ENCODE measurements around the gene OR5B3. TPM values are rescaled to one million over a fixed set of nuclear protein-coding genes. Genes with fewer than 3 reads are reported as not detected.
"Not testable (repeated sequence)": the region's sequence is repeated elsewhere in the genome, so short reads cannot be mapped to it uniquely, and the experiment has no call there.

OR5B3 gene
- not detected for total RNA-seq

DNA sequence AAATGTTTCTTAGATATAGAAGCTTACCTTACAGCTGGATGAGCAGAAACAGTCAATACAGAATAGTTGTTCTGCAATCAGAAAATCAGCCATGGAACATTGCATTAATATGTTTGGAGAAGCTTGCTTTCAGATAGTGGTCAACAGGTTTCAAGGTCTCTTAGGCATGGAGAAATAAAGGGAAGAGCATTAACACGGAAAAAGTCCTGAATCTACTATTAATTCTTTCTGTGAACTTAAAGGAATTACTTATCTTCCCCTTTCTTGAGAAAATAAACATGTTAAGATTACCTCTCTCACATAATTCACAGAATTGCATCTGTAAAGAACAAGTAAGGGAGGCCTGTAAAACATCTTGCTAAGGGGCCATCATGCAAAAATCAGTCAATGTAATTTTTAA, at the start of gene OR5B3:
TSS of gene OR5B3 (minus strand) at position 101 of the 400 bp plus-strand sequence. CDS start 3,465 bp downstream, outside the sequence.
- Mint-ChIP-seq H3K27me3 (peaks cover 3% of the 10 kb centered on the region), H3K9me3 (ENCODE audit: low read depth) (peaks cover 11% of the 10 kb centered on the region), H3K27ac (no peak within 1 kb of the TSS), H3K4me1 (no peaks in the 10 kb centered on the region), H3K4me3 (no peak within 1 kb of the TSS), H3K36me3 (peaks cover 1% of the 10 kb centered on the region)
- DNase-seq (no peak), ATAC-seq (no peak)
- CTCF ChIA-PET: no interaction called here

- no peak for DNase-seq
- H3K27ac Mint-ChIP-seq: no peak overlapping the region
- H3K9me3 Mint-ChIP-seq (ENCODE audit: low read depth): no peaks in the 10 kb centered on the region
- CTCF ChIA-PET: no interaction called here
- ATAC-seq: no peak
- H3K4me1 Mint-ChIP-seq: no peaks in the 10 kb centered on the region
- no peak overlapping the region for H3K4me3 Mint-ChIP-seq
- peaks cover 3% of the 10 kb centered on the region for H3K27me3 Mint-ChIP-seq
- no peaks in the 10 kb centered on the region for H3K36me3 Mint-ChIP-seq
These were observed 44.9 kb upstream of the OR5B3 start for GRCh38 chr11:58451585-58451984.

GRCh38 chr11:58446294-58446693, 39.6 kb upstream of the OR5B3 start:
- H3K27me3 Mint-ChIP-seq: no peaks in the 10 kb centered on the region
- no peaks in the 10 kb centered on the region for H3K4me1 Mint-ChIP-seq
- ATAC-seq (no peak), DNase-seq (no peak)
- H3K9me3 Mint-ChIP-seq (ENCODE audit: low read depth): no peaks in the 10 kb centered on the region
- no peaks in the 10 kb centered on the region for H3K36me3 Mint-ChIP-seq
- no peak overlapping the region for H3K4me3 Mint-ChIP-seq
- H3K27ac Mint-ChIP-seq: no peak overlapping the region
- CTCF ChIA-PET: no interaction called here

GRCh38 chr11:58444300-58444699, 37.6 kb upstream of the OR5B3 start:
- ATAC-seq (no peak), DNase-seq (no peak)
- no peaks in the 10 kb centered on the region for H3K4me1 Mint-ChIP-seq
- no peak overlapping the region for H3K27ac Mint-ChIP-seq
- no peaks in the 10 kb centered on the region for H3K36me3 Mint-ChIP-seq
- no peaks in the 10 kb centered on the region for H3K9me3 Mint-ChIP-seq (ENCODE audit: low read depth)
- no peak overlapping the region for H3K4me3 Mint-ChIP-seq
- CTCF ChIA-PET: no interaction called here
- no peaks in the 10 kb centered on the region for H3K27me3 Mint-ChIP-seq

DNA sequence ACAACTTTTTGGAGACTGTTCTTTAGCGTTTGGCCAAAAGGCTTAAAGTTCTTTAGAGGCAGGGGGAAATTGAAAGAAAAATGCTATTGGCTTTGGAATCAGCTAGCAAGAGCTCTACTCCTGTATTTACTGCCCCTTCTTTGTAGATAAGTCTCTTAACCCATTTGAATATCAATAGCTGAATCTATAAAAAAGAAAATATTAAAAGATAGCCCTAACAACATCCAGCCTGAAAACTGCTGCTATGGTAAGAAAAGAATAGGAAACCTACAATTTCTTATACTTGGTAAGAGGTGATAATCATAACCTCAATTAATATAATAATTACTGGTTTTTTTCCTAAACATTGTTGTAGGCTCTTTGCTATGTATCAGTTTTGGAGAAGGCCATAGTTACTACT, 35.5 kb upstream of the OR5B3 start, which contains the start of gene OR5B12:
TSS of gene OR5B12 (minus strand) at position 101 of the 400 bp plus-strand sequence. CDS start 2,085 bp downstream, outside the sequence.
- no peaks in the 10 kb centered on the region for H3K27me3 Mint-ChIP-seq
- H3K4me1 Mint-ChIP-seq: no peaks in the 10 kb centered on the region
- DNase-seq (no peak), ATAC-seq (no peak)
- H3K9me3 Mint-ChIP-seq (ENCODE audit: low read depth): no peaks in the 10 kb centered on the region
- no peaks in the 10 kb centered on the region for H3K36me3 Mint-ChIP-seq
- no peak within 1 kb of the TSS for H3K27ac Mint-ChIP-seq
- CTCF ChIA-PET: no interaction called here
- H3K4me3 Mint-ChIP-seq: no peak within 1 kb of the TSS

DNA sequence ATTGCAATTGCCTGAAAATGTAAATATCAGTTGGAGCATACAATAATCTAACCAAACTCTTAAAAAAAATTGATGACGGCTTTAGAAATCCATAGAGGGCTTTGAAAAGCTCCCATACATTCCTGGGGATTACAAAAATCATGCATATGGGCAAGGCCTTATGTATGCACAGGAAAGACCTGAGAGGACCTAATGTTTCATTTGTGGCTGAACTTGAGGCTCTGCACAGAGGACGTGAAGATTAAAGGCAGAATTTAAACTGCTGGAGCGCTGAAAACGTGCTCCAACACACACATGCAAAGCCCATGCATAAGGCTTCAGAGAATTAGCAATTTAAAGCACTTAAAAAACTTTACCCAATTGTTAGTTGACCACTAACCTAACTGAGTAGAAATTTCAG, 31.8 kb upstream of the OR5B3 start:
- H3K36me3 Mint-ChIP-seq: no peaks in the 10 kb centered on the region
- CTCF ChIA-PET: no interaction called here
- no peaks in the 10 kb centered on the region for H3K4me1 Mint-ChIP-seq
- no peaks in the 10 kb centered on the region for H3K9me3 Mint-ChIP-seq (ENCODE audit: low read depth)
- ATAC-seq (no peak), DNase-seq (no peak)
- H3K27me3 Mint-ChIP-seq: no peaks in the 10 kb centered on the region
- H3K27ac Mint-ChIP-seq: no peak overlapping the region
- H3K4me3 Mint-ChIP-seq: no peak overlapping the region

DNA sequence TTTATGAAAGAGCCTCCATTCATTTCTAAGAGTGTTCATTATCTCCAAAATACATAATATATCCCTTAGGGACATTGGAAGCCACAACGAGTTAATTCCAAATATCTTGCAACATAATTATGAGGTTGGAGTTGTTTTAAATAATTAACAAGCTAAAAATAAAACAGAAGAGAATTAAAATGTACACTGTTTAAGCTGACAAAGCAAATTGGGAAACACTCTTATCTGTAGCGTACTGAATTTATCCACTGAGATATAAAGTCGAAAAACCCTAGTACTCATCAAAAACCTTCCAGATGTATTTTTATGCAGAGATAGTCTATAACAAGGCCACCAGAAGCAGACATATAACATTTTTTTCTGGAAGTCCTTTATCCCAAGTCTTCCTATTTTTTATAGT, 27.5 kb upstream of the OR5B3 start:
- Mint-ChIP-seq H3K27ac (no peak overlapping the region), H3K4me3 (no peak overlapping the region), H3K36me3 (no peaks in the 10 kb centered on the region), H3K9me3 (ENCODE audit: low read depth) (no peaks in the 10 kb centered on the region), H3K27me3 (peaks cover 3% of the 10 kb centered on the region), H3K4me1 (no peaks in the 10 kb centered on the region)
- DNase-seq (no peak), ATAC-seq (no peak)
- CTCF ChIA-PET: no interaction called here

DNA sequence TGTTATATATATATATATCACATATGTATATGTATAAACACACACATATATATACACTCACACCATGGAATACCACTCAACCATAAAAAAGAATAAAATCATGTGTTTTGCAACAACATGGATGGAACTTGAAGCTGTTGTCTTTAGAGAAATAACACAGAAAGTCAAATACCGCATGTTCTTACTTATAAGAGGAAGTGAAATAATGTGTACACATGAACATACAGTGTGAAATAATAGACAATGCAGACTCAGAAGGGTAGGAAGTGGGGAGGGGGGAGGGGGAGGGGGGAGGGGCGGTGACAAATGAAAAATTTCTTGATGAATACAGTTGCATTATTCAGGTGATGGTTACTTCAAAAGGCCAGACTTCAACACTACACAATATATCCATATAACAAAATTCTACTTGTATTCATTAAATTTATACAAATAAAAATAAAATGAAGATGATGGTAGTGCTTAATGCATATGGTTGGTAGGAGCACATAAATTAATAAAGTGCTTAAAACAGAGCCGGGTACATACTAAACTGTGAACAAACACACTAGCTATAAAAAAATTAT, 27.0 kb upstream of the OR5B3 start:
- H3K27ac Mint-ChIP-seq: no peak overlapping the region
- H3K4me3 Mint-ChIP-seq: no peak overlapping the region
- CTCF ChIA-PET: no interaction called here

DNA sequence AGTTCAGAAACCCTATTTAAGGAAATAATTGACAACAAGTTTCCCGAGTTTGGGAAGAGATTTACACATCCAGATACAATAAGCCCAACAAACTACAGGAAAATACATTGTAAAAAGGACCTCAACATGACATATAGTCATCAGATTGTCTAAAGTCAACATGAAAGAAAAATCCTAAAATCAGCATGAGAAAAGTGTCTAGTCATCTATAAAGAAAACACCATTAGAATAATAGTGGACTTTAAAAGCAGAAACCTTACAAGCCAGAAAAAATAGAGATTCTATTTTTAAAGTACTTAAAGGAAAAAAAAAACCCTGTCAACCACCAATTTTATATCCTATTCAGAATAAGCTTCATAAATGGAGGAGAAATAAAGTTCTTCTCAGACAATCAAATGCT, 22.6 kb upstream of the OR5B3 start:
- H3K27ac Mint-ChIP-seq: no peak overlapping the region
- peaks cover 5% of the 10 kb centered on the region for H3K27me3 Mint-ChIP-seq
- no peaks in the 10 kb centered on the region for H3K4me1 Mint-ChIP-seq

More for the DNA sequence above, 27.0 kb upstream of the OR5B3 start:
- no peak for ATAC-seq
- Mint-ChIP-seq H3K4me1 (no peaks in the 10 kb centered on the region), H3K36me3 (no peaks in the 10 kb centered on the region), H3K9me3 (ENCODE audit: low read depth) (no peaks in the 10 kb centered on the region), H3K27me3 (peaks cover 3% of the 10 kb centered on the region)
- DNase-seq: no peak

DNA sequence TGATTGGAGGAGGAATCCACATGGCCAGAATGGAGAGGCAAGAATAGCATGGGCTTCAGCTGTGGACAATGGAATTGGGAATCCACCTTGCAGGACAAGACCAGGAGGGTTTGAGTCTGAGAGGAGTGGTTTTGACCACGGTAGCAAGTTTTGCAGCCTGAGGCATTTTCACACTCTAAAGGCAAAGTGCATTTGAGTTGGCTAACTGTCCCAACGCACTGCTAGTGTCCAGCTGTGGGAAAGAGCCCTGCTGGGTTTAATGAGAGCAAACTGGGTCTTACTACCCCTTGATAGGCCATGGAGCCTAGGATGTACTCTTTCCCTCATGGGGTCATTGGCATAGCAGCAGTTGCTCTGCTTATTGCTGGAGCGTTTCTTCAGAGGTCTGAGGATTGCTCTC, 21.3 kb upstream of the OR5B3 start, which contains the start of gene OR5B2:
TSS of gene OR5B2 (minus strand) at position 101 of the 400 bp plus-strand sequence. CDS start 4,860 bp downstream, outside the sequence.
- no peak for DNase-seq

More for the DNA sequence above, 22.6 kb upstream of the OR5B3 start:
- Mint-ChIP-seq H3K4me3 (no peak overlapping the region), H3K36me3 (no peaks in the 10 kb centered on the region), H3K9me3 (ENCODE audit: low read depth) (no peaks in the 10 kb centered on the region)
- ATAC-seq (no peak), DNase-seq (no peak)
- CTCF ChIA-PET: no interaction called here

GRCh38 chr11:58399622-58400021, 7.1 kb downstream of the OR5B3 start:
- H3K4me3 Mint-ChIP-seq; H3K9me3 Mint-ChIP-seq (ENCODE audit: low read depth); H3K27ac Mint-ChIP-seq; H3K27me3 Mint-ChIP-seq; DNase-seq; ATAC-seq; CTCF ChIA-PET; H3K4me1 Mint-ChIP-seq; H3K36me3 Mint-ChIP-seq: not testable (repeated sequence)

More for the DNA sequence above, 21.3 kb upstream of the OR5B3 start, which contains the start of gene OR5B2:
- Mint-ChIP-seq H3K36me3 (no peaks in the 10 kb centered on the region), H3K4me1 (no peaks in the 10 kb centered on the region), H3K4me3 (no peak within 1 kb of the TSS), H3K9me3 (ENCODE audit: low read depth) (no peaks in the 10 kb centered on the region), H3K27ac (no peak within 1 kb of the TSS), H3K27me3 (peaks cover 6% of the 10 kb centered on the region)
- ATAC-seq: no peak
- CTCF ChIA-PET: no interaction called here

- Mint-ChIP-seq H3K9me3 (ENCODE audit: low read depth) (peaks cover 10% of the 10 kb centered on the region), H3K27me3 (no peaks in the 10 kb centered on the region), H3K4me1 (no peaks in the 10 kb centered on the region), H3K36me3 (no peaks in the 10 kb centered on the region), H3K4me3 (no peak overlapping the region), H3K27ac (no peak overlapping the region)
- CTCF ChIA-PET: no interaction called here
- no peak for ATAC-seq
- no peak for DNase-seq
These were observed 11.1 kb downstream of the OR5B3 start for GRCh38 chr11:58395581-58395980.

DNA sequence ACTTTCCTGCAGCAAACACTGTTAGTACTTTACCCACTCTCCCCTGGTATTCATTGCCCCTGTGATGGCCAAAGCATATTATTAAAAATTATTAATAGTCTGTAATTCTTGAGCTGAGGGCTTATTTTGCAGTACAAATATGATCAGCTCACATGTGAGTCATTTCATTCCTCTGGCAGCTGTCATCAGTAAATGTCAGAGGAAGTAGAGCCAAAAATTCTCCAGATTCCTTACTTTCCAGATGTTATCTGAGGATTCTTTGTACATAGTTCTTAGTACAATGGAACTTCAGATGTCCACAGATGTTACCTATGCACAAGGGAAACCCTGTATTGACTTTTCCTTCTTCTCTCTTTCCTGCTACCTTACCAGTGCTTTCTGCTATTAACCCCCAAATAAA, 12.5 kb downstream of the OR5B3 start:
- DNase-seq (no peak), ATAC-seq (no peak)
- Mint-ChIP-seq H3K9me3 (ENCODE audit: low read depth) (peaks cover 10% of the 10 kb centered on the region), H3K36me3 (no peaks in the 10 kb centered on the region), H3K4me3 (no peak overlapping the region), H3K4me1 (no peaks in the 10 kb centered on the region), H3K27me3 (no peaks in the 10 kb centered on the region), H3K27ac (no peak overlapping the region)
- CTCF ChIA-PET: no interaction called here

DNA sequence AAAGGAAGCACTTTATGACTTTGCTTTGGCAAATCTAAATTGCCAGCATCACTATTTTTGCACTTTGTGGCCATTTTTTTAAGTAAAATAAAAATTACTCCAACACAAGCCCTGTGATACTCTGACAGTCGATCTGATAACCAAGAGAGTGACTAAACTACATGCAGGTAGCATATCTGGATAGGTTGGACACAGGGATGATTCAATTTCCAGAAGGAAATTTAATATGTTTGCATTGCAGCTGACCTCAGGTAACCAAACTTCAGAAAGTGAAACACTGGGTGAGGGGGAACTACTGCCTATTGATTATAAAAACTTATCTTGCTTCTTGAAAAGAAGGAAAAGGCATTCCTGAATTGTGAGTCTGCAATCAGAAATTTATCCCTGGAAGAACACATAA, 13.9 kb downstream of the OR5B3 start:
- H3K27me3 Mint-ChIP-seq: no peaks in the 10 kb centered on the region
- H3K4me3 Mint-ChIP-seq: no peak overlapping the region
- no peak for DNase-seq
- H3K27ac Mint-ChIP-seq: no peak overlapping the region
- no peak for ATAC-seq
- no peaks in the 10 kb centered on the region for H3K36me3 Mint-ChIP-seq
- no peaks in the 10 kb centered on the region for H3K4me1 Mint-ChIP-seq
- CTCF ChIA-PET: no interaction called here
- H3K9me3 Mint-ChIP-seq (ENCODE audit: low read depth): peaks cover 10% of the 10 kb centered on the region

- ATAC-seq (no peak), DNase-seq (no peak)
- CTCF ChIA-PET: no interaction called here
- Mint-ChIP-seq H3K4me1 (no peaks in the 10 kb centered on the region), H3K27ac (no peak overlapping the region), H3K9me3 (ENCODE audit: low read depth) (peaks cover 10% of the 10 kb centered on the region), H3K4me3 (no peak overlapping the region), H3K27me3 (no peaks in the 10 kb centered on the region), H3K36me3 (no peaks in the 10 kb centered on the region)
These were observed 14.8 kb downstream of the OR5B3 start for GRCh38 chr11:58391879-58392278.
